Parathyroid adenoma (tissue), 2 donors: ENCODE data around the gene AOC3.

ENCODE experiments used
- H2AFZ ChIP-seq: fragments of 300-600 bp; sonication (generic); one replicate; pipeline ENCODE4 v1.7.0; 2017; ENCODE audit warnings: antibody characterized with exemption, mild to moderate bottlenecking
- H3K27ac ChIP-seq: fragments of 300-600 bp; sonication (generic); one replicate; pipeline ENCODE4 v1.7.0; 2017
- H3K27me3 ChIP-seq: fragments of 300-600 bp; sonication (generic); one replicate; pipeline ENCODE4 v1.7.0; 2017; ENCODE audit warnings: low read length; ENCODE audit not compliant: control insufficient read depth, insufficient read depth
- H3K36me3 ChIP-seq: fragments of 300-600 bp; sonication (generic); one replicate; pipeline ENCODE4 v1.7.0; 2017; ENCODE audit warnings: low read length; ENCODE audit not compliant: control insufficient read depth, insufficient read depth
- H3K4me1 ChIP-seq: fragments of 300-600 bp; sonication (generic); one replicate; pipeline ENCODE4 v1.7.0; 2017; ENCODE audit warnings: control low read depth
- H3K4me2 ChIP-seq: fragments of 300-600 bp; sonication (generic); one replicate; pipeline ENCODE4 v1.7.0; 2017; ENCODE audit warnings: low read length
- H3K4me3 ChIP-seq: fragments of 300-600 bp; sonication (generic); one replicate; pipeline ENCODE4 v1.7.0; 2017; ENCODE audit warnings: low read depth, low read length
- H3K79me2 ChIP-seq: fragments of 300-600 bp; sonication (generic); one replicate; pipeline ENCODE4 v1.7.0; 2017; ENCODE audit warnings: control low read depth
- H3K9ac ChIP-seq: fragments of 300-600 bp; sonication (generic); one replicate; pipeline ENCODE4 v1.7.0; 2017; ENCODE audit warnings: mild to moderate bottlenecking
- H3K9me3 ChIP-seq: fragments of 300-600 bp; sonication (generic); one replicate; pipeline ENCODE4 v1.7.0; 2017; ENCODE audit warnings: low read length; ENCODE audit not compliant: control insufficient read depth
- TF ChIP-seq, protein P1 (sequence below): fragments of 300-600 bp; sonication (generic); IDR thresholded peaks from one replicate; pipeline ENCODE4 v1.7.0; 2017; ENCODE audit warnings: antibody characterized with exemption, mild to moderate bottlenecking
- donor health status: primary hyperparathyroidism.

AOC3 gene

DNA sequence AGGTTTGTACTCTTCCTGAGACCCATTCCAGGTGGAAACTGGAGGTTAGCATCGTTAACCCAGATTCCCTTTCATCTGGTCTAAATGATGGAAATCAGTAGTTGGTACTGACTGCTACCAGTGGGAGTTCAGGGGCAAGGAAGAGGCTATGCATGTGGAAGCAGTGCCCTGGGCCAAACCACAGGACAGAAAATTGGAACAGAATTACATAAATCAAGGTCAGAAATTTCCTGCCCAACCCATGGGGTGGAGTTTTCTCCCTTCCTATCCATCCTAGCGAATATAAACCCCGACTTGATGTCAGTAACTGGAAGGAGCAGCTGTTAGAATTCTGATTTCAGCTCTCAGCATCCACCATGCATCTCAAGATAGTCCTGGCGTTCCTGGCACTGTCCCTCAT lies 6.7 kb upstream of the AOC3 start, which contains the start of gene AOC2:
AOC2 (plus strand) TSS at position 310 of the 400 bp plus-strand sequence; CDS start at position 357, 47 bp downstream.
- H3K27ac ChIP-seq: no peak within 1 kb of the TSS
- H3K9ac ChIP-seq: no peak within 1 kb of the TSS
- H3K79me2 ChIP-seq: no peaks in the 10 kb centered on the region
- no peaks in the 10 kb centered on the region for H3K27me3 ChIP-seq
- H3K9me3 ChIP-seq: no peaks in the 10 kb centered on the region
- no peak within 1 kb of the TSS for H3K4me2 ChIP-seq
- TF ChIP-seq, protein P1, sequence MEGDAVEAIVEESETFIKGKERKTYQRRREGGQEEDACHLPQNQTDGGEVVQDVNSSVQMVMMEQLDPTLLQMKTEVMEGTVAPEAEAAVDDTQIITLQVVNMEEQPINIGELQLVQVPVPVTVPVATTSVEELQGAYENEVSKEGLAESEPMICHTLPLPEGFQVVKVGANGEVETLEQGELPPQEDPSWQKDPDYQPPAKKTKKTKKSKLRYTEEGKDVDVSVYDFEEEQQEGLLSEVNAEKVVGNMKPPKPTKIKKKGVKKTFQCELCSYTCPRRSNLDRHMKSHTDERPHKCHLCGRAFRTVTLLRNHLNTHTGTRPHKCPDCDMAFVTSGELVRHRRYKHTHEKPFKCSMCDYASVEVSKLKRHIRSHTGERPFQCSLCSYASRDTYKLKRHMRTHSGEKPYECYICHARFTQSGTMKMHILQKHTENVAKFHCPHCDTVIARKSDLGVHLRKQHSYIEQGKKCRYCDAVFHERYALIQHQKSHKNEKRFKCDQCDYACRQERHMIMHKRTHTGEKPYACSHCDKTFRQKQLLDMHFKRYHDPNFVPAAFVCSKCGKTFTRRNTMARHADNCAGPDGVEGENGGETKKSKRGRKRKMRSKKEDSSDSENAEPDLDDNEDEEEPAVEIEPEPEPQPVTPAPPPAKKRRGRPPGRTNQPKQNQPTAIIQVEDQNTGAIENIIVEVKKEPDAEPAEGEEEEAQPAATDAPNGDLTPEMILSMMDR: no peak
- H3K4me1 ChIP-seq: no peaks in the 10 kb centered on the region
- H2AFZ ChIP-seq: no peak within 1 kb of the TSS
- no peak within 1 kb of the TSS for H3K4me3 ChIP-seq
- H3K36me3 ChIP-seq: no peaks in the 10 kb centered on the region

DNA sequence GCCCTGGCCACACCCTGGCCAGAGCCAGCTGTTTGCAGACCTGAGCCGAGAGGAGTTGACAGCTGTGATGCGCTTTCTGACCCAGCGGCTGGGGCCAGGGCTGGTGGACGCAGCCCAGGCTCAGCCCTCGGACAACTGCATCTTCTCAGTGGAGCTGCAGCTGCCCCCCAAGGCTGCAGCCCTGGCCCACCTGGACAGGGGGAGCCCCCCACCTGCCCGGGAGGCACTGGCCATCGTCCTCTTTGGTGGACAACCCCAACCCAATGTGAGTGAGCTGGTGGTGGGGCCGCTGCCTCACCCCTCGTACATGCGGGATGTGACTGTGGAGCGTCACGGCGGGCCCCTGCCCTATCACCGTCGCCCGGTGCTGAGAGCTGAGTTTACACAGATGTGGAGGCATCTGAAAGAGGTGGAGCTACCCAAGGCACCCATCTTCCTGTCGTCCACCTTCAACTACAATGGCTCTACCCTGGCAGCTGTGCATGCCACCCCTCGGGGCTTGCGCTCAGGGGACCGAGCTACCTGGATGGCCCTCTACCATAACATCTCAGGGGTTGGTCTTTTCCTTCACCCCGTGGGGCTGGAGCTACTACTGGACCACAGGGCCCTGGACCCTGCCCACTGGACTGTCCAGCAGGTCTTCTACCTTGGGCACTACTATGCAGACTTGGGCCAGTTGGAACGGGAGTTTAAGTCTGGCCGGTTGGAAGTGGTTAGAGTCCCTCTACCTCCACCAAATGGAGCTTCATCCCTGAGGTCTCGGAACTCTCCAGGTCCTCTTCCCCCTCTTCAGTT lies 6.0 kb upstream of the AOC3 start:
- Histone ChIP-seq H3K27me3 (no peaks in the 10 kb centered on the region), H3K9ac (no peak overlapping the region), H3K79me2 (no peaks in the 10 kb centered on the region), H3K9me3 (no peaks in the 10 kb centered on the region), H3K4me2 (no peak overlapping the region), H3K4me1 (no peaks in the 10 kb centered on the region), H3K36me3 (no peaks in the 10 kb centered on the region), H3K27ac (no peak overlapping the region), H3K4me3 (no peak overlapping the region), H2AFZ (no peak overlapping the region)
- TF ChIP-seq, protein P1: no peak

DNA sequence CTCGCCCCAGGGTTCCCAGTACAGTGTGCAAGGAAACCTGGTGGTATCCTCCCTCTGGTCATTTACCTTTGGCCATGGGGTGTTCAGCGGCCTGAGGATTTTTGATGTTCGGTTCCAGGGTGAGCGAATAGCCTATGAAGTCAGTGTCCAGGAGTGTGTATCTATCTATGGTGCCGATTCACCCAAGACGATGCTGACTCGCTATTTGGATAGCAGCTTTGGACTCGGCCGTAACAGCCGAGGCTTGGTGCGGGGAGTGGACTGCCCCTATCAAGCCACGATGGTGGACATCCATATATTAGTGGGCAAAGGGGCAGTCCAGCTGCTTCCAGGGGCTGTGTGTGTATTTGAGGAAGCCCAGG lies 5.5 kb upstream of the AOC3 start:
- TF ChIP-seq, protein P1: no peak
- no peak overlapping the region for H3K27ac ChIP-seq
- H3K79me2 ChIP-seq: no peaks in the 10 kb centered on the region
- H3K4me2 ChIP-seq: no peak overlapping the region
- H2AFZ ChIP-seq: no peak overlapping the region
- H3K27me3 ChIP-seq: no peaks in the 10 kb centered on the region
- no peak overlapping the region for H3K4me3 ChIP-seq
- no peaks in the 10 kb centered on the region for H3K4me1 ChIP-seq
- H3K36me3 ChIP-seq: no peaks in the 10 kb centered on the region
- H3K9me3 ChIP-seq: no peaks in the 10 kb centered on the region
- no peak overlapping the region for H3K9ac ChIP-seq

DNA sequence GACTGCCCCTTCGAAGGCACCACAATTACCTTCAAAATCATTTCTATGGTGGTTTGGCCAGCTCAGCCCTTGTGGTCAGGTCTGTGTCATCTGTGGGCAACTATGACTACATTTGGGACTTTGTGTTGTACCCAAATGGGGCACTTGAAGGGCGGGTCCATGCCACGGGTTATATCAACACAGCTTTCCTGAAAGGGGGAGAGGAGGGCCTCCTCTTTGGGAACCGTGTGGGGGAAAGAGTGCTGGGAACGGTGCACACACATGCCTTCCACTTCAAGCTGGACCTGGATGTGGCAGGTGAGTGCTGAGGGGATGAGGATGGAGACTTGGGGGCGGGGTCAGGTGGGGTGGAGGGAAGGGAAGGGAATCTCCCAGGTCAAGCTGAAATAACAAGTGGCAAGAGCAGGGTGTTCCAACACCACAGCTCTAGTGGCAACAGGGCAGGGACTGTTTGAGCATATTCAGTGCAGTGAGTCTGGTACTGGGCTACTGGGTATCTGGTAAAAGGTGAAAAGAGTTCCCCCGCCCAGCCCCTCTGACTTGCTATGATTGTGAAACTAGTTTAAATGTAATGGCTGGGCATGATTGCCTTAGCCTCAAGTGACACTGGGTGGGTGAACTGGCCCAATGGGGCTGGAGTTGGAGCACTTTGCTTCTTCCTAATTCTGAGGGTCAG lies 4.9 kb upstream of the AOC3 start:
- Histone ChIP-seq H3K9ac (no peak overlapping the region), H3K36me3 (no peaks in the 10 kb centered on the region)
- TF ChIP-seq, protein P1: no peak

More for the DNA sequence above, 4.9 kb upstream of the AOC3 start:
- Histone ChIP-seq H3K4me3 (no peak overlapping the region), H3K9me3 (no peaks in the 10 kb centered on the region), H2AFZ (no peak overlapping the region), H3K4me2 (no peak overlapping the region), H3K79me2 (no peaks in the 10 kb centered on the region), H3K4me1 (no peaks in the 10 kb centered on the region), H3K27ac (no peak overlapping the region), H3K27me3 (no peaks in the 10 kb centered on the region)
